Activated CD8-positive, alpha-beta memory T cell treated with anti-CD3 and anti-CD28 coated beads, Interleukin-2, amount 50 U/mL, for 24 hours (primary cell): Measurements from ENCODE around the gene ZNF594.
"Not testable (repeated sequence)": the region's sequence is repeated elsewhere in the genome, so short reads cannot be mapped to it uniquely, and the experiment has no call there.

Experiments used
- DNase-seq: peaks from one replicate; pipeline ENCODE4 v3.0.0-alpha.2; 2020; ENCODE audit errors: extremely low read depth

ZNF594 gene

GRCh38 chr17:5136580-5137412, 54.9 kb downstream of the ZNF594 start:
- DNase-seq = not testable (repeated sequence)

- no peak for DNase-seq
Observed at GRCh38 chr17:5135726-5136579, 55.7 kb downstream of the ZNF594 start.

GRCh38 chr17:5135131-5135712, 56.4 kb downstream of the ZNF594 start:
- DNase-seq = not testable (repeated sequence)

- DNase-seq = not testable (repeated sequence)
Observed at GRCh38 chr17:5134571-5134970, 57.1 kb downstream of the ZNF594 start.

- DNase-seq = not testable (repeated sequence)
Observed at GRCh38 chr17:5133961-5134360, 57.7 kb downstream of the ZNF594 start.

- DNase-seq = no peak
Observed at GRCh38 chr17:5133311-5133710, 58.4 kb downstream of the ZNF594 start.

- not testable (repeated sequence) for DNase-seq
Observed at GRCh38 chr17:5132503-5133225, 59.0 kb downstream of the ZNF594 start.

GRCh38 chr17:5131799-5132502, 59.7 kb downstream of the ZNF594 start:
- DNase-seq = not testable (repeated sequence)

GRCh38 chr17:5131146-5131715, 60.4 kb downstream of the ZNF594 start:
- DNase-seq = no peak

- not testable (repeated sequence) for DNase-seq
Observed at GRCh38 chr17:5130687-5131086, 61.0 kb downstream of the ZNF594 start.

- not testable (repeated sequence) for DNase-seq
Observed at GRCh38 chr17:5130261-5130660, 61.4 kb downstream of the ZNF594 start.

- DNase-seq = not testable (repeated sequence)
Observed at GRCh38 chr17:5129770-5130169, 61.9 kb downstream of the ZNF594 start.
